ENCODE measurements around the gene TRIM10.

TRIM10 gene

GRCh38 chr6:30163918-30164654, 3.1 kb upstream of the TRIM10 start:
- Histone ChIP-seq H3K4me1 (ENCODE audit: low read depth, poor library complexity, severe bottlenecking) (no peaks in the 10 kb centered on the region), H2AFZ (ENCODE audit: low read depth) (no peak overlapping the region), H3K79me2 (ENCODE audit: insufficient read depth, low read depth) (no peaks in the 10 kb centered on the region), H3K27ac (no peak overlapping the region), H4K20me1 (ENCODE audit: insufficient read depth) (no peaks in the 10 kb centered on the region), H3K4me2 (no peak overlapping the region), H3K27me3 (ENCODE audit: insufficient read depth, low read depth) (no peaks in the 10 kb centered on the region), H3K9ac (no peak overlapping the region), H3K4me3 (IDR thresholded peaks at IDR 0.05; ENCODE audit: insufficient read depth, low read depth, low read length) (no peak overlapping the region), H3K36me3 (ENCODE audit: insufficient read depth) (no peaks in the 10 kb centered on the region)
- TF ChIP-seq CTCF (conservative IDR thresholded peaks at IDR 0.05; ENCODE audit: low read depth, low read length), result no peak

GRCh38 chr6:30163090-30163917, 2.3 kb upstream of the TRIM10 start, which contains the start of gene TRIM15:
Gene TRIM15 (plus strand): TSS chr6:30163546. CDS start chr6:30163685, 139 bp downstream.
- no peak within 1 kb of the TSS for H2AFZ ChIP-seq (ENCODE audit: low read depth)
- H3K27ac ChIP-seq, result no peak within 1 kb of the TSS

GRCh38 chr6:30162265-30163089, 1.5 kb upstream of the TRIM10 start:
- no peaks in the 10 kb centered on the region for H3K79me2 ChIP-seq (ENCODE audit: insufficient read depth, low read depth)

More at GRCh38 chr6:30163090-30163917, 2.3 kb upstream of the TRIM10 start, which contains the start of gene TRIM15:
- no peaks in the 10 kb centered on the region for H3K27me3 ChIP-seq (ENCODE audit: insufficient read depth, low read depth)
- no peaks in the 10 kb centered on the region for H3K36me3 ChIP-seq (ENCODE audit: insufficient read depth)
- H4K20me1 ChIP-seq (ENCODE audit: insufficient read depth), result no peaks in the 10 kb centered on the region
- no peaks in the 10 kb centered on the region for H3K79me2 ChIP-seq (ENCODE audit: insufficient read depth, low read depth)
- no peak for TF ChIP-seq CTCF (conservative IDR thresholded peaks at IDR 0.05; ENCODE audit: low read depth, low read length)
- no peak within 1 kb of the TSS for H3K4me3 ChIP-seq (IDR thresholded peaks at IDR 0.05; ENCODE audit: insufficient read depth, low read depth, low read length)
- H3K4me1 ChIP-seq (ENCODE audit: low read depth, poor library complexity, severe bottlenecking), result no peaks in the 10 kb centered on the region
- H3K4me2 ChIP-seq, result no peak within 1 kb of the TSS
- no peak within 1 kb of the TSS for H3K9ac ChIP-seq

More at GRCh38 chr6:30162265-30163089, 1.5 kb upstream of the TRIM10 start:
- Histone ChIP-seq H3K27ac (no peak overlapping the region), H4K20me1 (ENCODE audit: insufficient read depth) (no peaks in the 10 kb centered on the region), H3K9ac (no peak overlapping the region), H3K36me3 (ENCODE audit: insufficient read depth) (no peaks in the 10 kb centered on the region), H3K4me2 (no peak overlapping the region), H2AFZ (ENCODE audit: low read depth) (no peak overlapping the region), H3K4me1 (ENCODE audit: low read depth, poor library complexity, severe bottlenecking) (no peaks in the 10 kb centered on the region), H3K4me3 (IDR thresholded peaks at IDR 0.05; ENCODE audit: insufficient read depth, low read depth, low read length) (no peak overlapping the region), H3K27me3 (ENCODE audit: insufficient read depth, low read depth) (no peaks in the 10 kb centered on the region)
- no peak for TF ChIP-seq CTCF (conservative IDR thresholded peaks at IDR 0.05; ENCODE audit: low read depth, low read length)

Measured in KMS-11 (cell line).